PC-3 (cell line): ENCODE data around the gene GPR78.

ENCODE experiments used
- EZH2 ChIP-seq: fragments of 300-600 bp; sonication (generic); IDR thresholded peaks from one replicate; pipeline ENCODE4 v1.6.1; 2017; ENCODE audit warnings: antibody characterized with exemption, mild to moderate bottlenecking, low read length; ENCODE audit not compliant: unreplicated experiment
- TF ChIP-seq, protein P1 (sequence below): fragments of 300-600 bp; sonication (generic); conservative IDR thresholded peaks from 2 replicates; pipeline ENCODE4 v1.5.1; 2017; ENCODE audit warnings: antibody characterized with exemption, low read depth, mild to moderate bottlenecking, low read length

DNA sequence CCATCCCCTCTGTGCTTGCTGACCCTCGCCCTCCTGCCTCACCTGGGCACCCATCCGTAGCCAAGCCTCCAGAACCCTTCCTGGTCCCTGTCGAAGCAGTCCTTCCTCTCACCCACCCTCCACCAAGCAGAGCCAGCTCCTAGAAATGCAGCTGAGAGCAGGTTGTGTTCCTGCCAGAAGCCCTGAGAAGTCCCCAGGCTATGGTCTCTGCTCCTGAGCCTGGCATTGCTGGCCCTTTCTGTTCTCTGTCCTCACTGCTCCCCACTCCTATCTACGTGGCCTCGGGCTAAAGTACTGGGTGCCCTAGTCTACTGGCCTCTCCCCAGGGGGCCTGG lies 10.3 kb downstream of the GPR78 start:
- no peak for TF ChIP-seq EZH2
- TF ChIP-seq, protein P1, sequence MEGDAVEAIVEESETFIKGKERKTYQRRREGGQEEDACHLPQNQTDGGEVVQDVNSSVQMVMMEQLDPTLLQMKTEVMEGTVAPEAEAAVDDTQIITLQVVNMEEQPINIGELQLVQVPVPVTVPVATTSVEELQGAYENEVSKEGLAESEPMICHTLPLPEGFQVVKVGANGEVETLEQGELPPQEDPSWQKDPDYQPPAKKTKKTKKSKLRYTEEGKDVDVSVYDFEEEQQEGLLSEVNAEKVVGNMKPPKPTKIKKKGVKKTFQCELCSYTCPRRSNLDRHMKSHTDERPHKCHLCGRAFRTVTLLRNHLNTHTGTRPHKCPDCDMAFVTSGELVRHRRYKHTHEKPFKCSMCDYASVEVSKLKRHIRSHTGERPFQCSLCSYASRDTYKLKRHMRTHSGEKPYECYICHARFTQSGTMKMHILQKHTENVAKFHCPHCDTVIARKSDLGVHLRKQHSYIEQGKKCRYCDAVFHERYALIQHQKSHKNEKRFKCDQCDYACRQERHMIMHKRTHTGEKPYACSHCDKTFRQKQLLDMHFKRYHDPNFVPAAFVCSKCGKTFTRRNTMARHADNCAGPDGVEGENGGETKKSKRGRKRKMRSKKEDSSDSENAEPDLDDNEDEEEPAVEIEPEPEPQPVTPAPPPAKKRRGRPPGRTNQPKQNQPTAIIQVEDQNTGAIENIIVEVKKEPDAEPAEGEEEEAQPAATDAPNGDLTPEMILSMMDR = no peak
